IPS DF 4.7 (cell line): ENCODE data around the gene RWDD1.

Source experiments
- DNase-seq: peaks from one replicate; pipeline ENCODE4 v3.0.0-alpha.2; 2013; ENCODE audit warnings: low spot score; ENCODE audit errors: extremely low read depth

RWDD1 gene

DNA sequence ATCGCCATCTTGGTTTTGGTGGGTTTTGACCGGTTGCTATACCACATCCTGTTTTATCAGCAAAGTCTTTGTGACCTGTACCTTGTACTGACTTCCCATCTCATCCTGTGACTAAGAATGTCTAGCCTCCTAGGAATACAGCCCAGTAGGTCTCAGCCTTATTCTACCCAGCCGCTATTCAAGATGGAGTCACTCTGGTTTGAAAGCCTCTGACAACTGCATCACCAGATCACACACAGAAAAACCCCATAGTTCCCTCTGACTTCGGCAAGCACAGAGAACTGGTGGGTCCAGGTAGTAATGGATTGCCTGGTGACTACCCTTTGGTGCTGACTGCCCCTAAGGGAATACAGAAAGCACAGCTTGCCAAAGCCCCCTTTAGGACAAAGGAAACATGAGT lies 34.6 kb downstream of the RWDD1 start:
- DNase-seq, result no peak

DNA sequence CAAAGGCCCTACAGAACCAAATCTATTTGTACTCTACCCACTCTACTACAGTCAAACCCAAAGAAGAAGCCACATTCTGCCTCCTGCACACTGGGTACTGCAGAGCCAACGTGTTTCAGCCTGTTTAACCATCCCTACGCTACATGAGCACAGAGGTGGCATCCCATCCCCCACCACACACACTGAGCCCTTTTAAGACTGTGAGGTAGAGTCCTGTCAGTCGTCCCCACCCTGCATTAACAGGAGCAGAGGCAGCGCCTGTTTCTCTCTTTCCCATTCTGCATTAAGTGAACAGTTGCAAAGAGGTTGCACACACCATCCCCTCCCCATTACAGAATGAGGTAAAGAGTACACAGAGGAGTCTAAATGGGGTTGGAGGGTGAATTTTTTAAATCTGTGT lies 39.8 kb downstream of the RWDD1 start:
- no peak for DNase-seq

DNA sequence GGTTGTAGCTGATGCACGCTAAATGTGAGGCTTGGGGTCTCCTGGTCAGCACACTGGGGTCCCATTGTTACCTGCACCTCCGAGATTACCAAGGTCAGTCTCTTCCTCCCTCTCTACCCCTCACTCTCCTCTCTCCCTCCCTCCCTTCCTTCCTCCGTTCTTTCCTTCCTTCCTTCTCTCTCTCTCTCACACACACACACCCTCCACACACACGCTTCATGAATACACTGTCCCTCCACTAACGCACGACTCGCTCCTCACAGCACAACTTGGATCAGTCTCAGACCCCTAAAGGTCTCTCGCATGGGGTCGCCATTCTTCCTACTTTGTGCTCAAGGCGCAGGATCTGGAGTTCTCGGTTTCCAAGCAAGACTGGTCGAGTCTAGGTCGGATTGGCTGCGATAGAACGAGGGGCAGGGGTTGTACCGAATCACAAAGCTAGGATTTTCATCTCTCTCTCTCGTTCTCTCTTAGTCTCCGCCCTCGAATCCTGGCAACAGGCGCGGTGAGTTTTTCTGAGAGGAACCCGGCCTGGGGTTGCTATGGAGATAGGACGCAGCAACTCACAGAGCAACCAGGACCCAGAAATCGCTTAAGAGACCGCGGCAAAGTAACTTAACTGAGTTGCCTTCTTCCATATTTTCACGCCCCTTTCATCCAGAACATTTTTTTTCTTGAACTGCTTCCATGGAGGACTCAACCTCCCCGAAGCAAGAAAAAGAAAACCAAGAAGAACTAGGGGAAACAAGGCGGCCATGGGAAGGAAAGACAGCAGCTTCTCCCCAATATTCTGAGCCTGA lies 44.8 kb downstream of the RWDD1 start, which contains the start of gene RSPH4A:
TSS of gene RSPH4A (plus strand) at position 543 of the 800 bp plus-strand sequence. CDS start at position 688, 145 bp downstream.
- DNase-seq, result peak; percentile 91

DNA sequence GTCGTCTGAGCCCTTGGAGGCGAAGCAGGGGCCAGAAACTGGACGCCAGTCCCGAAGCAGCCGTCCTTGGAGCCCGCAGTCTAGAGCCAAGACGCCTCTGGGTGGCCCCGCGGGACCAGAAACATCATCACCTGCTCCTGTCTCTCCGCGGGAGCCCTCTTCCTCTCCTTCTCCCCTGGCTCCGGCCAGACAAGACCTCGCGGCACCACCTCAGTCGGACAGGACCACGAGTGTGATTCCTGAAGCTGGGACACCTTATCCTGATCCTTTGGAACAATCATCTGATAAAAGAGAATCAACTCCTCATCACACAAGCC lies 45.4 kb downstream of the RWDD1 start:
- DNase-seq, result no peak

DNA sequence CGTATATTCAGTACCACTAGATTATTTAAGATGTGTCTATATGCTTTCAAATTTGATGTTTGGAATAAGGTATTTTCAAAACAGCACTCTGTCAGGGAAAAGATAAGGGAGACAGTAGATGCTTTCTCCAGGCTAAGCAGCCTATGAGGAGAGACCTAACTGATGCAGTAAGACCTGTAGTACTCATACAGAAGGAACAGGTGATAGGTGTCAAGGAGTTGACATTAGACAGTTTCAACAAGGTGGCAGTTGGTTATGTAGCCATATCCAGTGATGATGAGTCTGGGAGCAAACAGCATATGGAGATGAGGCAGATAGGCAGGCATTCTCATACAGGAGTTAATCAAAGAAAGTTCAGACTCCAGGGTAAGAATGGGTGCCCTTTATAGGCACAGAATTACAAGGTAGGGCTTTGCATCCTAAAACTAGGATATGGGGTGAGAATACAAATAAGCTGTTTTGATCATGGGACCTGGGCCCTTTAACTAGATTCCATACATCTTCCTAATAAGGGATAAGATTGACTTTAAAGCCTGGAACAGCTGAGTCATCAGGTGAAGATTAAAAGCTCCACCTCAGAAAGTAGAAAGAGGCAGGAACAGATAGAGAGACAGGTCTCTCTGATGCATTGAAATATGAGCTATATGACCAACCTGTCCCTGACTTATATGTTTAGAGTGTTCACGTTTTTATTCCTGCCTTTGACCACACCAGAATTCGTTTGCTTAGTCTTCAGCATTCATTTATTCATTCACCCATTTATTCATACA lies 52.9 kb downstream of the RWDD1 start:
- DNase-seq, result no peak

DNA sequence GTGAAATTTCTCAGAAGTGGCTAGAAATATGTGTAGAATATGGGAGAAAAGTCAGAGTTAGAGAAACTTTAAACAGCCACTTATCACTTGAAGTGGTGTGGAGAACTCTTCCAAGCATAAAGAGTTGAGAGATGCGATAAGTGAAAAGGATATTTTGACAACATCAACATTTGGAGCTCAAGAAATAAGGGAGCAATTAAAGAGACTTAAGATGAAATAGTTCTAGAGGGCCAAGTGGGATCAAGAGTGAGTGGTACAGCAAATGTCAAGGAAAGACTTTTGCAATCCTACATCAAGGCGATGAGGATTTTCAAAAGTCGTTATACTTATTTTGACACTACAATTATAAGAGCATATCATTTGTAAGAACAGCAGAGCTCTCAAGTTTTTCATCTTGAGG lies 54.6 kb downstream of the RWDD1 start:
- DNase-seq, result no peak

DNA sequence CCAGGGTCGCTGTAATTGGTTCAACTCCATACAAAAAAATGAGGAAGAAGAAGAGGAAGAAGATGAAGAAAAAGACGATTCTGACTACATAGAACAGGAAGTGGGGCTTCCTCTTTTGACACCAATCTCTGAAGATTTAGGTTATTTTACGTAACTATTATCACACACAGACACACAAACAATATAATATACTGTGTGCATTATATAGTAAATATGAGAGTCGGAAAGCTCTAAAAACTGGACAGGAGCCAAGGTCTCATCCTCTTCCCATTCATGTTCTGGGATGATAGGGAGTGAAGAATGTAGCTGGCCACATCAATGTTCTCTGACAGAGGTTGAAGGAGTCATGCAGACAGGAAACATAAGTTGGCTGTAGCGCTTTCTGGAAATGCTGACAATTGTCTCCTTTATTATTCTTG lies 58.3 kb downstream of the RWDD1 start:
- DNase-seq, result no peak

DNA sequence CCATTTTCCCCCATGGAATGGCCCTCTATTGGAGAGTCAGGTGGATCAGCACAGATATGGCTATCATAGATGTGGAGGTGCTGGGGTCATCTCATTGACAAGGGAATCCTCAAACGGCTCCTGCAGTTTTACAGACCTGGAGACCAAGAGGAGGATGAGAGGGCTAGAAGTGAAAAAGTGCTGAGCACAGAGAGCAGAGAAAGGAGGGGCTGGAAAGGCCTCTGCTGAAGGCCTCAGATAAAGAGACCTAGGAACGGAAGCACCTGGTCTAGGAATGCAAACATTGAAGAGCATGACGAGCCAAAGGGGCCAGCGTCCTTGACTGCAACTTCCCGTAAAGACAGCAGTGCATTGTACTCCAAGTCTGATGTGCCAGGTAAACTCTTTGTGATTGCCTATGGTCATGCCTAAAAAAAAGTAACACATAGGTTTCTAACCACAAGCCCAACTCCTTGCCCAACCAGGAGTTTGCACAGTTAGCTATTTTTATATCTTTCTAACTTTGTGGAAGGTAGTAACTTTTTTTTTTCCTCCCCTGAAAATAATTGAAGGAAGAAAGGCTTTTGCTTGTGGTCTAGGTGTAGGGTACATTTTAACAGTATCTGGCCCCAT lies 60.2 kb downstream of the RWDD1 start:
- no peak for DNase-seq

DNA sequence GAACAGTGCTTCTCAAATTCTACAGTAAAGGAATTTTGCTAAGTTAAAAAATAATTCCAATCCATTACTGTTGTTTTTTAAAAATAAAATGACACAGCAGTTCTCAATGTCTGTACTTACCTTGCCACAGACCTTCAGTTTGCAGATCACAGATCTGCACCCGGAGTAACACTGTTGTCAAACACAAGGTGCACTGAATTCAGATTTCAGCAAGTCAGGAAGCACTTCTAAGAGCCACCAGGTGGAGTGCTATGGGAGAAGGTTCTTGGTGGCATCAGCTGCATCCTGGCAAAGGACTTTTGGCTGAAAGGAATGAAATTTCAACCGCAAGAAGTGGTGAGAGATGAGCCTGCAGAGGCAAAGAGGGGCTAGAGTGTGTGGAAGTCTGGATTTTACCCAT lies 62.4 kb downstream of the RWDD1 start:
- no peak for DNase-seq
